Left ventricle myocardium superior (tissue), 1 donor: ENCODE results near the gene CHRNA7. TPM values are rescaled to one million over a fixed set of nuclear protein-coding genes. Genes with fewer than 3 reads are reported as not detected.
A peak's percentile ranks its signal among the peaks of the same experiment; 100 is the strongest.

Source experiments
- ATAC-seq: fragments of 200-7000 bp; cut with Tn5 transposase; one replicate; pipeline ENCODE4 v1.9.1; 2020; ENCODE audit warnings: mild to moderate bottlenecking, moderate library complexity
- DNase-seq: peaks from one replicate; pipeline ENCODE4 v3.0.0-alpha.2; 2020
- intact Hi-C: fragments of 100-400 bp; cut with micrococcal nuclease; formaldehyde crosslinking; loops from one replicate; pipeline ENCODE4 v1.11.0; 2022
- total RNA-seq: library from RNA; stranded (reverse); fragmentation: NEBNext Ultra II Directional; extraction: Animal tissue kit (Norgen Biotek cat#: 25700); gene quantifications from one replicate; pipeline ENCODE4 v1.2.1, GENCODE V29; 2021
- donor health status: DM: no; HTN: yes; CAD: no; lungs with severe emphysema.

CHRNA7 gene
- total RNA-seq, 1 donor from 2014 or later, result 0.55 TPM

DNA sequence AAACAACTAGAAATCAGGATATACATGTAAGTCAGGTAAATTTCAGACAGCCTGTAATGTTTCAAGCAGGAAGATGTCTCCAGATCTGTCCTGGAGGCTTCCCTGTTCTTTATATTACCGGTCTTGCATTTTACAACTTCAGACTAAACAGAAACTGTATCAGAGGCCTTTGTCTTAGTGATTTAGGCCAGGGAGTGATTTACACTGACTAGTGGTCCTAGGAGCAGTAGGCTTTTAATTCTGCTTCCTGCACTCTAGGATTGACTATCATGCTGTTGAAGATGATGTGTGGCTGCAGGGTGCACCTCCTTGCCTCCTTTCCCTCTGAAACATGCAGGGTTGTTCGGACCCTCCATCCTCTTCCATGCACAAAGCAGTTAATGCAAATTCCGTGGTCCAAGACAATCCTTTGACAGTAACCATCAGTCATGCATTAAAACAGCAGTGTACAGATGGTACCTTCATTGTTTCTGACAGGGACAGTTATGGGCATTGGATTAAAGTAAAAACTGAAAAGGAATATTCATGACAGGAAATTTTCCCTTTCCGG lies 27.6 kb downstream of the CHRNA7 start:
- intact Hi-C loops, result no loop called here
- DNase-seq, result no peak
- no peak for ATAC-seq

DNA sequence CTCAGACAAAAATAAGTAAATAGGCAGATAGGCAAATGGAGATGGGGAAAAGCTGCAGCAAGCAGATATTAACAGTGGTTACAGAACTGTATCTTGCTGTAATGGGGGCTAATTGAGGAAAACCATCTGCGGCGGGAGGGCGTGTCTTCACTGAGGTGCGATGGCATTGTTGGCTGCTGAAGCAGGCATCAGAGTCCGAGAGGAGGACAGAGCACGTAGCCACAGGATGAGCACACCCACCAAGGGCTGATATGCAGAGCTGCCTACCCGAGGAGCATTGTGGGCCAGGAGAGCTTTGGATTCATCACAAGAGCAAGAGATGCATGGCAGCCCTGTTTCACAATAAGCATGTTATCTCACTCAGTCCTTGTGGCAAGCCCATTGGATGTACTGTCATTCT lies 30.4 kb downstream of the CHRNA7 start:
- intact Hi-C loops, result no loop called here
- DNase-seq (no peak), ATAC-seq (no peak)

DNA sequence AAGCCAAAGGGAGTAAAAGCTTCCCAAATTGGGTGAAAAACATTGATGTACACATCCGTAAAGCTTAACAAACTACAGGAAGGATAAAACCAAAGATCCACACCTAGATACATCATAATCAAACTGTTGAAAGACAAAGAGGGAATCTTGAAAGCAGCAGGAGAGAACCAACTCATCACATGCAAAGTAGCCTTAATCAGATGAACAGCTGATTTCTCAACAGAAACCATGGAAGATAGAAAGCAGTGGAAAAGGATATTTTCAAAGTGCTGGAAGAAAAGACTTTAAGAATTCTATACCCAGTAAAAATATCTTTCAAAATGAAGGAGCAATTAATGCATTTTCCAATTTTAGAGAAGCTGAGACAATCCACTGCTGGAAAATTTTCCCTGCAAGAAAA lies 36.8 kb downstream of the CHRNA7 start:
- no peak for ATAC-seq
- no peak for DNase-seq
- intact Hi-C loops, result no loop called here

DNA sequence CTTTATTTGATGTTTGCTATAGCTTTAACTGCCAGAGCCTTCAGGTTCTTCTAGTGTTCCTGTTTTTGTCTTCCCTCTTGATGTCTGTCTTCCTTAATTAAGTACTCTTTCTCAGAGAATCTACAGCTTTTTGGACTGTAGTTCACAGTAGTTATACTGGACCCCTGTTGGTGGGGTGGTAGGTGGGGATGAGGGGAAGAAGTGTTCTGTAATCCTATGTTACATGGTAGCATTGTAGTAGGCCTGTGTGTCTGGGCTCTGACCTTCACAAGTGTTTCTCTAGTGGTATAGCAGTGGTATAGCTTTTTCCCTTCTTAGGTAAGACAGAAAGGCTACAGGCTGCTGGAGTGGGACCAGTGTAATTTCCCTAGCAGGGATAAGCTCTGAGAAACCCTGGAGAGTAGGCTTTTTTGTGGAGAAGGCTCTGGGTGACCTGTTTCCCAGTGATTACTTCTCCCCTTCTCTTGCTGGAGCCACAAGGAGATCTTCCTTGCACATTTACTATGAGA lies 59.6 kb downstream of the CHRNA7 start:
- no peak for DNase-seq
- no peak for ATAC-seq
- intact Hi-C loops, result no loop called here

- intact Hi-C loops, result no loop called here
- DNase-seq, result no peak
- no peak for ATAC-seq
These were observed 61.4 kb downstream of the CHRNA7 start for GRCh38 chr15:32091505-32092380.

GRCh38 chr15:32096213-32096612 lies 65.9 kb downstream of the CHRNA7 start:
- DNase-seq, result no peak
- no peak for ATAC-seq
- intact Hi-C loops, result no loop called here

GRCh38 chr15:32096916-32097617 lies 66.8 kb downstream of the CHRNA7 start:
- ATAC-seq (no peak), DNase-seq (no peak)
- intact Hi-C loops, result no loop called here

DNA sequence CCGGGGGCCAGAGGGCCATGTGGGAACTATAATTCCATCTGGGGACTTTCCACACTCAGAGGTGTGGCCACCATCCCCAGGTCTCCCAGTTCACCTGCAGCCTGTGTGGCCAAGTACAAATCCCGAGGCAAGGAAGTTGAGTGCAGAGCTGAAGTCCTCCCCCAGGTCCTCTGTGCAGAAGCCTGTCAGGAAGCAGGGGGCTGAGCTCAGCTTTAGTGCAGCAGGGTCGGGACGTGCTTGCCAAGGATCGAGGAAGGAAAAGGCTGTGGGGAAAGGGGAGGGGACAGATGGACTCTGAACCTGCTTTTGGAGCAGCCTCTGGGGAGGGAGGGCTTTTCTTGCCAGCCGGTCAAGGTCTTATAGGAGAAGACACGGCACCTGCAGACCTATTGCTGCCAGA lies 67.7 kb downstream of the CHRNA7 start:
- intact Hi-C loops, result no loop called here
- ATAC-seq, result no peak
- no peak for DNase-seq

GRCh38 chr15:32099097-32099785 lies 68.9 kb downstream of the CHRNA7 start:
- DNase-seq, result no peak
- intact Hi-C loops, result no loop called here
- ATAC-seq, result no peak

- DNase-seq (no peak), ATAC-seq (peak; percentile 52)
- intact Hi-C loops, result no loop called here
These were observed 69.8 kb downstream of the CHRNA7 start for GRCh38 chr15:32099956-32100684.

DNA sequence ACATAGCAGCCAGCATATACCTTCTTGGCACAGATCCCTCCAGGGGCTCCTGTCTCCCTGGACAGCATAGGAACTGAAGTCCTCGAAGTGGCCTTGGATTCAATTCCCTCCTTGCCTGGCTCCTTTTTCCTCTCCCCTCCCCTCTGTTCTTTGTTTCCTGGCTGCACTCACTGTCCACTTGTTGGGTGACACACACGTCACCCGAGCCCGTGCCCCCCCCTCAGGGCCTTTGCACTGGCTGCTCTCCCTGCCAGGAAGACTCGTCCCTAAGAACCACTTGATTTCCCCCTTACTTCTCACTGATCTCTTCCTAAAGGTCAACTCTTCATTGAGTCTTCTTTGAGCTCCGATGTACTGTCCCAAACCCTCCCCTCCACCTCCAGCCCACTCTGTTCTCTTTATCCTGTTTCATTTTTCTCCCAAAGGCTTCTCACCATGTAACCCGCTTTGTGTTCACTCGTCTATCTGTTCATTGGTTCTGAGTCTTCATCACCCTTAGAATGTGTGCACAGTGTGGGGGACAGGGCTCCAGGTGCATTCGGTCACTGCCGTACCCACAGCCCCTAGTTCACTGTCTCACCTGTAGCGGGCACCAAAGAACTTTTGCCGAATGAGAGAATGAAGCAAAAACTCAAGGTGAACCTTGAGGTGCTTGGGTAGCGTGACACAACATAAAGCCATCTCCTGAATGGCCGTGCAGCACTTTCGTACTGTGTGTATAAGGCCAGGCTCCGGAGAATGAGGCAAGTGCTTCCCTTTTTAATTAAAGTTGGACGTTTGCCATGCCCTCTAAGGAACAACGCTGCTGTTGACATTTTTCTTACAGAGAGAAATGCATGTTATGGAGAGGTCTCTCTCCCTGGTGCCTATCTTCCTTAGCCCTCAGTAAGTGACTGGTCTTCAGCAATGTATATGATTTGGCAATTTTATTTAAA lies 74.0 kb downstream of the CHRNA7 start:
- ATAC-seq, result peak; percentile 51
- no peak for DNase-seq
- intact Hi-C loops, result no loop called here

DNA sequence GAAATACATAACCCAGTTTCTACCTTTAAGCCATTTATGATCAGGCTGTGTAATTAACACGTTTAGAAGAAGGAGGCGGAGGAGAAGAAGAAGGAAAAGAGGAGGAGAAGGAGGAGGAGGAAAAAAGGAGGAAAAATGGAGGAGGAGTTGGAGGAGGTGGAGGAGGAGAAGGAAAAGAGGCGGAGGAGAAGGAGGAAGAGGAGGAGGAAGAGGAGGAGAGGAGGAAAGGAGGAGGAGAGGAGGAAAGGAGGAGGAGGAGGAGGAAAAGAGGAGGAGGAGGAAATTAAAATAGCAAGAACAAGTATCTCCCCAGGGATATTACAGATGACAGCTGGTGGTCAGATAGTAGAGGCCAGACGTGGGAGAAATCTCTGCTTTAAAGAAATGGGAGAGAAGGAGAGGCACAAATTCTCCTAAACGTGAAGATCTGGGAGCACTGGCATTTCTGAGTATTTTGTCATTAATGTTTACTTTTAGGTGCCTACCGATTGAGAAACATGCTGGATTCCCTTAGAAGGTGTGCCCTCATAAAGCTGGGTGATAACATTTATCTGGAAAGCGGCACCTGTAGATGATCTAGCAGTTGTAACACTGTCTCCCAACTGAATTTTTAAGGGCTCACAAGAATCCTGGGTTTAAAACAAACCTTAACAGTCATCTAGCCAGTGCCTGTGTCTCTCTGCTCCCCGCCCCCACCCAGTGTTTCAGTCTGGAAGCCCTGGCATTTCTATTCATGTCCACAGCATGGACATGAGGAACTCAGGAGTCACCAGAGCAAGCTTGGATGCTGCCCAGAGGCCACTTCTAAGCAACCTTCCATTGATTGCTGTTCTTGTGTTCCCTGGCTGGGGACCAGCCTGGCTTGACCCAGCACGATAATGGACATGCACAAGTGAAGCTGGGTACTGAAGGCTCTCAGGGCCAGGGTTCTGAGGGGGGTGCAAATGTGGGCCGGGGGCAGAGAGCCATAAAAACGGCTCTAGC lies 75.2 kb downstream of the CHRNA7 start:
- DNase-seq (peak; percentile 74), ATAC-seq (peak; percentile 97)
- intact Hi-C loops, result no loop called here

GRCh38 chr15:32106401-32107381 lies 76.4 kb downstream of the CHRNA7 start:
- no peak for ATAC-seq

GRCh38 chr15:32107477-32108080 lies 77.3 kb downstream of the CHRNA7 start:
- no peak for ATAC-seq
- intact Hi-C loops, result no loop called here
- DNase-seq, result no peak

More at GRCh38 chr15:32106401-32107381, 76.4 kb downstream of the CHRNA7 start:
- no peak for DNase-seq
- intact Hi-C loops, result no loop called here

DNA sequence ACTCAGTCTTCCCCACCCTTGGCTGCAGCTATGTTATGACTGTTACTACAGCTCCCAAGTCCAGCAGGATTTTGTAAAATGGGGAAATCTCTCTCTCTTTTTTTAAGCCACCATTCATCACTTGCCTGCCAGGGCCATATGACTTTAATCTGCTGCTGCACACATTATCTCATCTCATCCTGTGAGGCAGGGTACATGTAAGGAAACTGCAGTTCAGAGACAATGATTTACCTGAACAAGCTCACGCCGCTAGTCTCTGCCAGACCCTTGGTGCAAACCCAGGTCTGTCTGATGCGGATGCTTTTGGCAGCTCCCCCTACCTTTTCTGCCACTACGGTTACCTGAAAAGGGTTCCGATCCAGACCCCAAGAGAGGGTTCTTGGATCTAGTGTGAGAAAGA lies 78.3 kb downstream of the CHRNA7 start:
- ATAC-seq (no peak), DNase-seq (no peak)
- intact Hi-C loops, result no loop called here
